PFSK-1 (cell line): ENCODE results near the gene TRERF1.

Source experiments
- POLR2AphosphoS5 ChIP-seq: IDR thresholded peaks from 2 replicates; pipeline ENCODE4 v1.6.1; 2012; ENCODE audit warnings: low read depth, mild to moderate bottlenecking, control low read depth, low read length, moderate library complexity
- REST ChIP-seq, 2 experiments: IDR thresholded peaks; 2 replicates each; pipeline versions ENCODE4 v1.6.1 to v1.8.0; 2011 to 2012; ENCODE audit warnings: low read depth in 2 of 2, low read length in 2 of 2, control low read depth in 1 of 2, inconsistent platforms in 1 of 2, mild to moderate bottlenecking in 1 of 2, moderate library complexity in 1 of 2; ENCODE audit not compliant: insufficient read depth in 1 of 2

GRCh38 chr6:42271834-42272805 is 179.6 kb downstream of the TRERF1 start:
- TF ChIP-seq REST (IDR thresholded peaks at IDR 0.05; ENCODE audit: insufficient read depth in 1 of 2, low read depth in 2 of 2, low read length in 2 of 2), result no peak
- no peak for TF ChIP-seq POLR2AphosphoS5
